GM19328 (cell line): ENCODE results near the gene PDGFB.
A peak's percentile ranks its signal among the peaks of the same experiment; 100 is the strongest.

Experiments used
- ATAC-seq: cut with Tn5 transposase; IDR thresholded peaks from one replicate; pipeline ENCODE4 v1.9.1; 2021; ENCODE audit warnings: mild to moderate bottlenecking, moderate library complexity; ENCODE audit not compliant: unreplicated experiment

The PDGFB gene

GRCh38 chr22:39277142-39277607 is 32.4 kb upstream of the PDGFB start:
- no peak for ATAC-seq

GRCh38 chr22:39276440-39277141 is 31.8 kb upstream of the PDGFB start:
- no peak for ATAC-seq

DNA sequence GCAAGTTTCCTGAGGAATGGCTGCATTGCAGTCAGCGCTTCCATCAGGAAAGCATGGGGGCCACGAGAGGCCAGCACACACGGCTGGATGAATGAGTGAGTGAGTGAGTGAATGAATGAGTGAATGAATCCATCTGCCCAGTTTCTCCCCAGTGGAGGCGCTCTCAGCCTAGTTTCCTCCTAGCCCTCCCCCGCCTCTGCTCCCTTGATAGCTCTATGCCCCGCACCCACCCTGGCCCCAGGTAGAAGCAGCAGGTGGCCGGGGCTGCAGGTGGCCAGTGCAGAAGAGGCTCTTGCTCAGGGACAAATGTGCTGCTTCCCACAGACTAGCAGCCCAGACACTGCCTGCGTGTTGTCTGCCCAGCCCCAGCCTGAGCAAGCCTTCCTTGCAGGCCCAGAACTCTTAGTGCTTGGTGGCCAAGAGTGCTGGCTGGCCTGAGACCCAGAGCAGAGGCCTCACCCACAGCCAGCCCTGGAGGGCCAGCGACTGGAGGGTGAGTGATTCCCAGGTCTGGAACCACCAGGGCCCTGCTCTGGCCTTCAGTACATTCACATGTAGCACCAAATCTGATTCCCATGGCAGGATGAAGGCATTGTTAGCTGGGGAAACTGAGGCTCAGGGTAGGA is 31.1 kb upstream of the PDGFB start:
- no peak for ATAC-seq

DNA sequence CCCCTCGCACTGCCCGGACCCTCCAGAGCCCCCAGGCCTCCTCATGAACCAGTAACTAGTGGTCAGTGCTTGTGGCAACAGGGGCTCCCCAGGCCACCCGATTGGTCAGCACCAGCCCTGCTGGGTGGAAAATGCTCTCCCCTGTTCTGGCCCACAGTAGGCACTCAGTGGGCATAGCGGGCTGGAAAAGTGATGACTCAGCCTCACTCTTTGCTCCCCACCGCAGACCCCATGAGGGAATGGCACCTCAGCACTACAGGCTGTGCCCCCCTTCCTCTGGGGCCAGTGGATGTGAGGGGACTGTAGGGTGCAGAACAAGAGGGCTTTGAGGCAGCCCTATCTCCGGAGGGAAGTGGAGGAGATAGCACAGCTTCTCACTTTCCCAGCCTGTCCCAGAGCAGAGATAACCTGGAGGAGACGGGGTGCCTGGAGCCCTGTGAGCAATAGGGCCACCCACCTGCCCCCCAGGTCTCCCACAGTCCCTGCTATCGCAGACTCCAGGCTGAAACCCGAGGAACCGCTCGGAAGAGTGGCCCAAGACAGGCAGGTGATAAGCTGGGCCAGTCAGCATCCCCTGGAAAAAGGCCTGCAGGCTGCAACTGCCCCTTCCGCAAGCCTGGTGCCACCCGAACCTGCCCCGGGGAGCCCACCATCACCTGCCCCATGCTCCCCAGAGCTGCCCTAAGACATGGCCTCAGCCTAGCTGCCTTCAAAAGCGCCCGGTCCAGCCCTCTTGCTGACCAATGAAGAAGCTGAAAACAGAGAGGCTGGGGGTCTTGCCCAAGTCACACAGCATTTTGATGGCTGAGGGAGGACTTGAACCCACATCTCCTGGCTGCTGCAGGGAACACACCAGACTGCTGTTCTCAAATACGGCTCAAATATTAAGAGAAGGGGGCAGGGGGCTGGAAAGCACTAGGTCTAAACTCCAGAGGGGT is 29.4 kb upstream of the PDGFB start:
- no peak for ATAC-seq

GRCh38 chr22:39270792-39271191 is 26.0 kb upstream of the PDGFB start:
- no peak for ATAC-seq

GRCh38 chr22:39270280-39270679 is 25.5 kb upstream of the PDGFB start:
- ATAC-seq, result no peak

- no peak for ATAC-seq
Observed at GRCh38 chr22:39269095-39269790, 24.5 kb upstream of the PDGFB start.

GRCh38 chr22:39268645-39269044 is 23.9 kb upstream of the PDGFB start:
- no peak for ATAC-seq

DNA sequence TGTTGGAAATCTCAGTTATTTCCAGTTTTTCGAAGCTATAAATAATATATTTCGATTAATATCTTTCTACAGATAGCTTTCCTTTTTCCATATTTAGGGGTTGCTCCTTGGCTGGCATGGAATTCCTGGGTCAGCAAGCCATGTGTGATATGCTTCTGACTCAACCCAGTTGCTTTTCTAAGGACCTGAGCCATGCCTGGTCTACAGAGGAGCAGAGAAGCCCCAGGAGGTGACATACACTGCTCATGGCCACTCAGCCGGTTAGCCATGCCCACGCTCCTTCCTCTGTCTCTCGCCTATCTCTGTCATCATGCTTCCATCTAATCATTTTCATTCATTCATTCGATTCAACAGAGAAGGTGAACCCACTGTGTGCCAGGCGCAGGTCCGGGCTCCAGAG is 23.2 kb upstream of the PDGFB start:
- no peak for ATAC-seq

DNA sequence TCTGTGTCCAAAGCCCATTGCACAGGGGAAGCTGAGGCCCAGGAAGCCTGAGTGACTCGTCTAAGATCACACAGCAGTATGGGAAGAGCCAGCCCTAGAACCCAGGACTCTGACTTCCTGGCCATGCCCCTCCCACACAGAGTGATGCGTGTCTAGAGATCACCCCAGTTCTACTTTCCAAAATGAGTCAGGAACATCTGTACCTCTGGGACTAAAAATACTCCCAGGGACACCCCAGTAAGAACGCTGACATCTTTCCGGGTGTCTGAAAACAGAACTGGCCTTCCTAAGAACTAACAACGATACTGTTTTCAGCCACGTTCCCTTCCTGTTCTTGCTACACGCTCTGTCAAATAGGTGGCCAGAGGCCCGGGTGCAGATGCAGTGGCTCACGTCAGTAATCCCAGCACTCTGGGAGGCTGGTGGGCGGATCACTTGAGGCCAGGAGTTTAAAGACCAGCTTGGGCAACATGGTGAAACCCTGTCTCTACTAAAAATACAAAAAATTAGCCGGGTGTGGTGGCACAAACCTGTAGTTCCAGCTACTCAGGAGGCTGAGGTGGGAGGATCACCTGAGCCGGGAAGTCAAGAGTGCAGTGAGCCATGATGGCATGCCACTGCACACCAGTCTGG is 21.7 kb upstream of the PDGFB start:
- ATAC-seq, result peak; percentile 60

GRCh38 chr22:39265143-39265886 is 20.5 kb upstream of the PDGFB start:
- ATAC-seq, result no peak

DNA sequence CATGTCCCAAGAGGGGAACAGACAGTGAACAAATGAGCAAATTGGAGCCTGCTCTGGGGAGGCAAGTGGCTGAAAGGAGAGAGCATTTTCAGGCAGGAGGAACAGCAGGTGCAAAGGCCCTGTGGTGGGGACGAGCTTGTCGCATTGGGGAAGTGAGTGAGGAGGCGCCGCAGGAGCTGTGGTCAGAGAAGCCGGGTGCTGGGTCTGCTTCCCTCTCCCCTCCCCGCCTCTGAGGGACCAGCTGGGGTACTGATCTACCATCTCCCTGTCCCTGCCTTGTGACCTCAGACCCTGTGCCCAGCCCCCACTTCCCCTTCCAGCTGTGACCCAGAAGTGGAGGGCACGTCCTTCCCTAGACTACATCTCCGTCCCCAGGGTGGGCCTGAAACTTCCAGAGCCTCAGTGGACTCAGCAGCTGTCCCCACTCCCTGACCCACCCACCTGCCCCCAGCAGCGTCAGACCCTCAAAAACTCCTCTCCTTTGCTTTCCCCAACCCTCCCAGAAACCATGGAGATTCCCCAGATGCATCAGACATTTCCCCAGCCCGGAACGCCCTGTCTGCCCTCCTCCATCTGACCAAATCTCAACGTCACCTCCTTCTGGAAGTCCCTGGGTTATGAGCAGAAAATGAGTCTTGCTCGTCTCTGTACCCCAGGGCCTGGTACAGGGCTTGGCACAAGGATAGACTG is 19.7 kb upstream of the PDGFB start:
- ATAC-seq, result no peak

GRCh38 chr22:39263626-39264348 is 19.0 kb upstream of the PDGFB start:
- no peak for ATAC-seq

DNA sequence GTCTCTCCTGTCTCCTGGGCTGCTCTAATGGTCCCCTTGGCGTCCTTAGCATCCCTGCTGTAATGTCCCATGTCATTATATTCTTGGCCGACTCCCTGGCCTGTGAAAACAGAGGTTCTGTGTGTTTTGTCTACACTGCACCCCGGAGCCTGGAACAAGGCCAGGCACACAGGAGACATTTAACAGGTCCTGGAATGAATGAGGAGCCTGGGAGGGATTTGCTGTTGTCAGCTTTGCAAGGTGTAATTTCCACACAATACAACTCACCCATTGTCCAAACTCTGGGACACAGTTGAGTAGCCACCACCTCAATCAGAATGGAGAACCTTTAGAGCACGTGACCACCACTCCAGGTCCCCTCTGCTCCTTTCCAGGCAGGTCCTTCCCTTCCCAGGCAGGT is 14.9 kb upstream of the PDGFB start:
- ATAC-seq, result no peak

DNA sequence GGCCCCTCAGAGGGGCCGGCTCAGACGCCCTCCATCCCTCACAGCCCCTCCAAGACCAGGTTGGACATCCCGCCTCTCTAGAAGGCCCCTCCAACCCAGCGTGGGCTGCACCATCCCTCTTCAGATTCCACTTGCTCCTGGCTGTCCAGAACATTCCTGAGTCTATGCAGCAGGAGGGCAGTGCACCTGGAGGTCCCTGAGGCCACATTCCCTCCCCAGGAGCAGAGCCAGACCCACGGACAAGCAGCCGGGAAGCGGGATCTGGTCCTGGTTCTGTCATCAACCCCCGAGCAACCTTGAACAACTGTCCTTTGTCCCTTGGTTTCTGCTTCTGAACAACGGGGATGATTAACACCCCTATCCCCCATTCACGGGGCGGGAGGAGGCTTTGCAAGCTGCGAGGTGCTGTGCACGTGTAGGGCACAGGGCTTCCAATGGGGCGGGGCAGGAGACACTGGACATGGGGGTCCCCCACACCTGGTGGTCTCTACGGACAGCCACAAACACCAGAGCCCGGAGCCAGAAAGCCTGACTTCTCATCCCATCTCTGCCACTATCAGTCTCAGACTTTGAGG is 13.2 kb upstream of the PDGFB start:
- ATAC-seq, result no peak

DNA sequence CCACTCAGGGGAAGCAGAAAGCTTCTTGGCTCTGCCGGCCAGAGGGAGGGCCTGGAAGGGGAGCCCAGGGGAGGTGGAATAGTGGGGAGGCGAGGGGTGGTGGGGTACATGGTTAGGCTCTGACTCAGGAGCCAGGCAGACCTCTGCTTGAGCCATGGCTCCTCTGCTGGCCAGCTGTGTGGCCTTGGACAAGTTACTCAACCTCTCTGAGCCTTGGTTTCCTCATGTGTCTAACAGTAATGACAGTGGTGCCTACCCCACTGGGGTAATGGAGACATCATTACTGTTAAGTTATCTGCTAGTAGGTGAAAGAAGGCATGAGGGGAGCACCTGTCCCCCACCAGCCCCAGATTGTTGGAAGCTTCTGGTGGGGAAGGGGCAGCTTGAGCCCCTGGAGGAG is 12.2 kb upstream of the PDGFB start:
- no peak for ATAC-seq

DNA sequence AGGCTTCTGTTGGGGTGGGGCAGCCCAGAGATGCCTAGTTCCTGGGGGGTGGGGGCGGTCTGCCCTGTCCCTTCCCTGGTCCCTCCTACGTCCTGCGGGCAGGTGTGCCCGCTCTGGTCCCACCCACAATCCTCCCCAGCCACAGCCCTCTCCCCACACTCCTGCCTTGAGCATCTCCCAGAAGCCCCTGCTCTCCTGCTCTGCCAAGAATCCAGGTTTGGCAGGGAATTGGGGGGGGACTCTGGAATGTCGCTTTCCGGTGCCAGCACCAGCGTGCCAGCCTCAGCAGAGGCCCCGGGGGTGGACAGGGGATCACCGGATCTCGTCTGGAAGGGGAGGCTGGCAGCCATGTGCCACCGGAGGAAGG is 11.4 kb upstream of the PDGFB start:
- no peak for ATAC-seq

- ATAC-seq, result no peak
Observed at GRCh38 chr22:39255449-39256185, 10.8 kb upstream of the PDGFB start.
